IMR-90 (cell line): Measurements from ENCODE around the gene KDM4B. TPM values are rescaled to one million over a fixed set of nuclear protein-coding genes. Genes with fewer than 3 reads are reported as not detected.

Experiments
- ATAC-seq: fragments of 200-7000 bp; cut with Tn5 transposase; 2 replicates; pipeline ENCODE4 v1.9.1; 2020; ENCODE audit warnings: low read depth, mild to moderate bottlenecking, moderate library complexity
- BruUV-seq: library from RNA; stranded (reverse); fragments of 400-500 nt; replicated peaks from 2 replicates; lab custom pipeline; 2021; lab: Mats Ljungman, UMichigan
- CTCF ChIA-PET: fragments of 300-600 bp; formaldehyde crosslinking; extraction: SDS; loops from one replicate; lab custom pipeline; 2021; ENCODE audit warnings: antibody characterized with exemption; lab: Yijun Ruan, JAX
- POLR2A ChIA-PET: fragments of 300-600 bp; sonication (Branson Sonifier 250); formaldehyde crosslinking; loops from one replicate; lab custom pipeline; 2022; ENCODE audit warnings: antibody characterized with exemption; ENCODE audit not compliant: unreplicated experiment; lab: Charles Lee
- DNase-seq: peaks from one replicate; pipeline ENCODE4 v3.0.0; 2013
- H2AFZ ChIP-seq: replicated peaks from 2 replicates; pipeline ENCODE3; 2013; ENCODE audit warnings: low read length, mild to moderate bottlenecking; ENCODE audit not compliant: poor library complexity
- H2AK5ac ChIP-seq: 2 replicates; pipeline ENCODE4 v1.6.1; 2013; ENCODE audit warnings: low read depth, low read length, inconsistent platforms
- H2AK9ac ChIP-seq: replicated peaks from 2 replicates; pipeline ENCODE3; 2013; ENCODE audit warnings: mild to moderate bottlenecking, low read depth, low read length, moderate library complexity; ENCODE audit not compliant: poor library complexity
- H2BK120ac ChIP-seq: 2 replicates; pipeline ENCODE4 v1.6.1; 2013; ENCODE audit warnings: low read depth, low read length, inconsistent platforms
- H2BK15ac ChIP-seq: 3 replicates; pipeline ENCODE4 v1.6.1; 2013; ENCODE audit warnings: low read depth, low read length, inconsistent platforms
- H2BK20ac ChIP-seq: 2 replicates; pipeline ENCODE4 v1.6.1; 2013; ENCODE audit warnings: low read depth, mild to moderate bottlenecking, inconsistent platforms, low read length, moderate library complexity
- H2BK5ac ChIP-seq: 2 replicates; pipeline ENCODE4 v1.6.1; 2013; ENCODE audit warnings: mild to moderate bottlenecking, low read depth, low read length, inconsistent platforms; ENCODE audit not compliant: poor library complexity, severe bottlenecking
- H3K14ac ChIP-seq: replicated peaks from 2 replicates; pipeline ENCODE4 v1.6.1; 2013; ENCODE audit warnings: low read depth, low read length, inconsistent platforms
- H3K18ac ChIP-seq: 2 replicates; pipeline ENCODE4 v1.6.1; 2013; ENCODE audit warnings: low read depth, low read length, control low read depth
- H3K23ac ChIP-seq: 2 replicates; pipeline ENCODE4 v1.6.1; 2013; ENCODE audit warnings: low read depth, low read length, inconsistent platforms
- H3K27ac ChIP-seq: 2 replicates; pipeline ENCODE4 v1.5.1; 2013; ENCODE audit warnings: mild to moderate bottlenecking, control low read depth, low read length; ENCODE audit not compliant: insufficient read depth
- H3K27me3 ChIP-seq: 2 replicates; pipeline ENCODE4 v1.6.1; 2013; ENCODE audit warnings: low read length; ENCODE audit not compliant: control insufficient read depth, insufficient read depth
- H3K36me3 ChIP-seq: 2 replicates; pipeline ENCODE4 v1.6.1; 2013; ENCODE audit warnings: low read length, mixed read lengths; ENCODE audit not compliant: control insufficient read depth, insufficient read depth
- H3K4ac ChIP-seq: 2 replicates; pipeline ENCODE4 v1.6.1; 2013; ENCODE audit warnings: low read depth, low read length, inconsistent platforms
- H3K4me1 ChIP-seq: 2 replicates; pipeline ENCODE4 v1.6.1; 2013; ENCODE audit warnings: low read length, mixed read lengths; ENCODE audit not compliant: control insufficient read depth, insufficient read depth
- H3K4me2 ChIP-seq: 2 replicates; pipeline ENCODE4 v1.6.1; 2013; ENCODE audit warnings: low read depth, mild to moderate bottlenecking, control low read depth, low read length, moderate library complexity
- H3K4me3 ChIP-seq: 2 replicates; pipeline ENCODE4 v1.5.1; 2013; ENCODE audit warnings: low read depth, mild to moderate bottlenecking, control low read depth, low read length, moderate library complexity; ENCODE audit not compliant: insufficient read depth
- H3K56ac ChIP-seq: 2 replicates; pipeline ENCODE4 v1.6.1; 2013; ENCODE audit warnings: low read length, inconsistent platforms; ENCODE audit not compliant: insufficient read depth; ENCODE audit errors: extremely low read depth
- H3K79me1 ChIP-seq, 2 experiments: 2 replicates each; pipeline ENCODE4 v1.6.1; 2013; ENCODE audit warnings: low read length in 2 of 2, inconsistent platforms in 1 of 2, low read depth in 1 of 2
- H3K9ac ChIP-seq: 2 replicates; pipeline ENCODE4 v1.6.1; 2013; ENCODE audit warnings: low read depth, low read length, control low read depth
- H3K9me1 ChIP-seq: 2 replicates; pipeline ENCODE4 v1.6.1; 2013; ENCODE audit warnings: low read length, inconsistent platforms; ENCODE audit not compliant: insufficient read depth
- H3K9me3 ChIP-seq: 2 replicates; pipeline ENCODE4 v1.6.1; 2013; ENCODE audit warnings: low read length; ENCODE audit not compliant: control insufficient read depth, insufficient read depth
- H4K20me1 ChIP-seq: 2 replicates; pipeline ENCODE4 v1.6.1; 2013; ENCODE audit warnings: low read length, inconsistent platforms; ENCODE audit not compliant: insufficient read depth
- H4K5ac ChIP-seq: 2 replicates; pipeline ENCODE4 v1.6.1; 2013; ENCODE audit warnings: mild to moderate bottlenecking, low read depth, low read length, control low read depth
- H4K8ac ChIP-seq, 2 experiments: 2 replicates each; pipeline ENCODE4 v1.6.1; 2013; ENCODE audit warnings: low read depth in 2 of 2, low read length in 2 of 2, control low read depth in 1 of 2, inconsistent platforms in 1 of 2
- H4K91ac ChIP-seq: 2 replicates; pipeline ENCODE4 v1.6.1; 2013; ENCODE audit warnings: low read depth, low read length, inconsistent platforms; ENCODE audit not compliant: insufficient read depth
- BHLHE40 ChIP-seq: fragments of 150-350 bp; IDR thresholded peaks from 2 replicates; pipeline ENCODE4 v1.6.1; 2016; ENCODE audit warnings: mild to moderate bottlenecking, low read depth, low read length
- CEBPB ChIP-seq: IDR thresholded peaks from 2 replicates; pipeline ENCODE4 v1.6.1; 2012; ENCODE audit warnings: low read depth, low read length, improper control_type of control experiment
- CHD1 ChIP-seq: IDR thresholded peaks from 2 replicates; pipeline ENCODE4 v1.6.1; 2012; ENCODE audit warnings: low read depth, low read length, improper control_type of control experiment
- FOS ChIP-seq: fragments of 150-350 bp; IDR thresholded peaks from 2 replicates; pipeline ENCODE4 v1.6.1; 2016; ENCODE audit warnings: low read depth, low read length
- MAFK ChIP-seq: IDR thresholded peaks from 2 replicates; pipeline ENCODE4 v1.6.1; 2012; ENCODE audit warnings: low read depth, low read length, improper control_type of control experiment
- MAZ ChIP-seq: IDR thresholded peaks from 2 replicates; pipeline ENCODE4 v1.6.1; 2012; ENCODE audit warnings: low read depth, mild to moderate bottlenecking, low read length, improper control_type of control experiment, moderate library complexity, borderline replicate concordance
- MXI1 ChIP-seq: IDR thresholded peaks from 2 replicates; pipeline ENCODE4 v1.6.1; 2012; ENCODE audit warnings: low read depth, mild to moderate bottlenecking, low read length, moderate library complexity, borderline replicate concordance
- NFE2L2 ChIP-seq: fragments of 150-350 bp; IDR thresholded peaks from 2 replicates; pipeline ENCODE4 v1.6.1; 2016; ENCODE audit warnings: low read depth, mild to moderate bottlenecking, low read length
- POLR2A ChIP-seq: IDR thresholded peaks from 2 replicates; pipeline ENCODE4 v1.6.1; 2012; ENCODE audit warnings: mild to moderate bottlenecking, low read depth, low read length
- RAD21 ChIP-seq: IDR thresholded peaks from 2 replicates; pipeline ENCODE4 v1.6.1; 2012; ENCODE audit warnings: low read length, improper control_type of control experiment
- RCOR1 ChIP-seq: IDR thresholded peaks from 2 replicates; pipeline ENCODE4 v1.6.1; 2012; ENCODE audit warnings: mild to moderate bottlenecking, low read length, improper control_type of control experiment; ENCODE audit not compliant: insufficient replicate concordance
- RFX5 ChIP-seq: IDR thresholded peaks from 2 replicates; pipeline ENCODE4 v1.8.0; 2012; ENCODE audit warnings: low read depth, mild to moderate bottlenecking, low read length, moderate library complexity
- SMC3 ChIP-seq: fragments of 150-350 bp; IDR thresholded peaks from 2 replicates; pipeline ENCODE4 v1.6.1; 2016; ENCODE audit warnings: low read depth, mild to moderate bottlenecking, antibody characterized with exemption, low read length, moderate library complexity
- WGBS, 2 experiments: methylation state at CpG; one replicate each; pipeline versions ENCODE4 v1.1.5 to v1.1.7; 2013; ENCODE audit warnings: missing lambda C conversion rate in 2 of 2; ENCODE audit not compliant: insufficient read length in 1 of 2; ENCODE audit errors: extremely low coverage in 2 of 2; 5-methylcytosine and 5-hydroxymethylcytosine counted together
- dilution Hi-C: fragments of 300-500 bp; cut with HindIII; formaldehyde crosslinking; loops from one replicate; pipeline ENCODE4 v1.14.3; 2018; ENCODE audit warnings: low sequenced_read_pairs; ENCODE audit not compliant: unreplicated experiment
- in situ Hi-C: fragments of 300-500 bp; cut with MboI; formaldehyde crosslinking; loops from 3 replicates; pipeline ENCODE4 v1.14.3; 2019; ENCODE audit warnings: low sequenced_read_pairs, inconsistent platforms, mixed read lengths
- intact Hi-C: fragments of 100-400 bp; cut with micrococcal nuclease; formaldehyde crosslinking; loops from 2 replicates; pipeline ENCODE4 v1.10.0; 2022
- polyA plus RNA-seq, 3 experiments: library from polyadenylated mRNA; depleted of rRNA; stranded (reverse); fragments of >200 nt; gene quantifications; 2 replicates each; pipeline ENCODE4 v1.2.3, GENCODE V29; 2012; ENCODE audit warnings: low replicate concordance in 1 of 3
- total RNA-seq: library from RNA; depleted of rRNA; stranded (reverse); fragments of >200 nt; gene quantifications from 2 replicates; pipeline ENCODE4 v1.2.3, GENCODE V29; 2012
- TF ChIP-seq, protein P1 (sequence below): conservative IDR thresholded peaks from 2 replicates; pipeline ENCODE4 v1.5.1; 2012; ENCODE audit warnings: mild to moderate bottlenecking, low read depth, low read length, improper control_type of control experiment
- TF ChIP-seq, protein P2 (sequence below): fragments of 150-350 bp; IDR thresholded peaks from 2 replicates; pipeline ENCODE4 v1.6.1; 2017; ENCODE audit warnings: mild to moderate bottlenecking, antibody characterized with exemption, low read length, low read depth
- TF ChIP-seq, protein P3 (sequence below): fragments of 150-350 bp; IDR thresholded peaks from 2 replicates; pipeline ENCODE4 v1.6.1; 2016; ENCODE audit warnings: low read depth, mild to moderate bottlenecking, low read length, moderate library complexity, borderline replicate concordance

Gene KDM4B
- total and polyA plus RNA-seq, 2 of the 4 experiments (the other 2 are of a cell fraction) = 5.0 to 17.9 TPM

DNA sequence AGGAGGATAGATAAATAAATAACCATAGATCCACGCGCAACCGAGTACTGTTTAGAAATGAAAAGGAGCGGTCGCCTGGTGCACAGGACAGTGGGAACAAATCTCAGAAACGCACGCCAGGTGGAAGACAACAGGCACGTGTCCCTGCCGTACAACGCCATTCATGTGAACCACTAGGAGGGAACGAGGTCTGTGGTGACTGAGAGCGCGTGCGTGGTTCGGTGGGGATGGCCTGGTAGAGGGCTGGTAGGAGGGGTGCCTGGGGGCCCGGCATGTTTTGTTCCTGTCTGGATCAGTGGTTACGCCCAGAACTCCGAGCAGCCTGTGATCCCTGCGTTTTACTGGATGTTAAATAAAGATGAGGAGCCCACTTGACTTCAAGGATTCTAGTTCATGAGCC is 111.9 kb downstream of the KDM4B start:
- peaks cover 74% of the 10 kb centered on the region for H3K36me3 ChIP-seq
- ATAC-seq (no peak), DNase-seq (no peak)
- no peak overlapping the region for H2BK15ac ChIP-seq
- H3K4me3 ChIP-seq = no peak overlapping the region
- in situ Hi-C loops = no loop called here
- no peak overlapping the region for H2AFZ ChIP-seq
- no peak overlapping the region for H3K56ac ChIP-seq
- no peak overlapping the region for H3K9ac ChIP-seq
- peaks cover 22% of the 10 kb centered on the region for H4K20me1 ChIP-seq
- H4K8ac ChIP-seq = no peak overlapping the region
- no peak overlapping the region for H2BK120ac ChIP-seq
- H3K14ac ChIP-seq = no peak overlapping the region
- no peak overlapping the region for H4K5ac ChIP-seq
- no peak overlapping the region for H3K27ac ChIP-seq
- H2AK9ac ChIP-seq = no peak overlapping the region
- no peaks in the 10 kb centered on the region for H3K27me3 ChIP-seq
- dilution Hi-C loops = no loop called here
- no peak overlapping the region for H2BK5ac ChIP-seq
- no peaks in the 10 kb centered on the region for H3K9me3 ChIP-seq
- no TSS peak for BruUV-seq
- H3K79me1 ChIP-seq = peaks cover 5 to 10% of the 10 kb centered on the region in 2 experiments; a peak in 3 of 4 replicates
- intact Hi-C loops = no loop called here
- H2BK20ac ChIP-seq = no peak overlapping the region
- H3K18ac ChIP-seq = no peak overlapping the region
- no peak overlapping the region for H3K4ac ChIP-seq
- no peaks in the 10 kb centered on the region for H3K4me1 ChIP-seq
- ChIA-PET CTCF (no interaction called here), POLR2A (no interaction called here)
- no peak overlapping the region for H2AK5ac ChIP-seq
- no peak overlapping the region for H3K4me2 ChIP-seq
- TF ChIP-seq NFE2L2 (no peak), MXI1 (no peak), SMC3 (no peak), BHLHE40 (no peak), RCOR1 (no peak), POLR2A (no peak), RFX5 (no peak), CEBPB (no peak), FOS (no peak), MAFK (no peak), MAZ (no peak), CHD1 (no peak), RAD21 (no peak)
- TF ChIP-seq, protein P1, sequence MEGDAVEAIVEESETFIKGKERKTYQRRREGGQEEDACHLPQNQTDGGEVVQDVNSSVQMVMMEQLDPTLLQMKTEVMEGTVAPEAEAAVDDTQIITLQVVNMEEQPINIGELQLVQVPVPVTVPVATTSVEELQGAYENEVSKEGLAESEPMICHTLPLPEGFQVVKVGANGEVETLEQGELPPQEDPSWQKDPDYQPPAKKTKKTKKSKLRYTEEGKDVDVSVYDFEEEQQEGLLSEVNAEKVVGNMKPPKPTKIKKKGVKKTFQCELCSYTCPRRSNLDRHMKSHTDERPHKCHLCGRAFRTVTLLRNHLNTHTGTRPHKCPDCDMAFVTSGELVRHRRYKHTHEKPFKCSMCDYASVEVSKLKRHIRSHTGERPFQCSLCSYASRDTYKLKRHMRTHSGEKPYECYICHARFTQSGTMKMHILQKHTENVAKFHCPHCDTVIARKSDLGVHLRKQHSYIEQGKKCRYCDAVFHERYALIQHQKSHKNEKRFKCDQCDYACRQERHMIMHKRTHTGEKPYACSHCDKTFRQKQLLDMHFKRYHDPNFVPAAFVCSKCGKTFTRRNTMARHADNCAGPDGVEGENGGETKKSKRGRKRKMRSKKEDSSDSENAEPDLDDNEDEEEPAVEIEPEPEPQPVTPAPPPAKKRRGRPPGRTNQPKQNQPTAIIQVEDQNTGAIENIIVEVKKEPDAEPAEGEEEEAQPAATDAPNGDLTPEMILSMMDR = no peak
- TF ChIP-seq, protein P2, sequence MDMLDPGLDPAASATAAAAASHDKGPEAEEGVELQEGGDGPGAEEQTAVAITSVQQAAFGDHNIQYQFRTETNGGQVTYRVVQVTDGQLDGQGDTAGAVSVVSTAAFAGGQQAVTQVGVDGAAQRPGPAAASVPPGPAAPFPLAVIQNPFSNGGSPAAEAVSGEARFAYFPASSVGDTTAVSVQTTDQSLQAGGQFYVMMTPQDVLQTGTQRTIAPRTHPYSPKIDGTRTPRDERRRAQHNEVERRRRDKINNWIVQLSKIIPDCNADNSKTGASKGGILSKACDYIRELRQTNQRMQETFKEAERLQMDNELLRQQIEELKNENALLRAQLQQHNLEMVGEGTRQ = no peak
- TF ChIP-seq, protein P3, sequence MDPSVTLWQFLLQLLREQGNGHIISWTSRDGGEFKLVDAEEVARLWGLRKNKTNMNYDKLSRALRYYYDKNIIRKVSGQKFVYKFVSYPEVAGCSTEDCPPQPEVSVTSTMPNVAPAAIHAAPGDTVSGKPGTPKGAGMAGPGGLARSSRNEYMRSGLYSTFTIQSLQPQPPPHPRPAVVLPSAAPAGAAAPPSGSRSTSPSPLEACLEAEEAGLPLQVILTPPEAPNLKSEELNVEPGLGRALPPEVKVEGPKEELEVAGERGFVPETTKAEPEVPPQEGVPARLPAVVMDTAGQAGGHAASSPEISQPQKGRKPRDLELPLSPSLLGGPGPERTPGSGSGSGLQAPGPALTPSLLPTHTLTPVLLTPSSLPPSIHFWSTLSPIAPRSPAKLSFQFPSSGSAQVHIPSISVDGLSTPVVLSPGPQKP = no peak
- no peak overlapping the region for H3K23ac ChIP-seq
- no peak overlapping the region for H4K91ac ChIP-seq
- 0 out of 2 replicates have a peak, but pooled peaks cover 3% of the 10 kb centered on the region for H3K9me1 ChIP-seq
- 96% methylated on average over 12 of the region's 19 CpGs; no CpG with 5 or more reads in 1 of the 2 experiments for WGBS, 2 experiments
